GM21390 (cell line): ENCODE measurements around the gene FRS3.
"Not testable (repeated sequence)": the region's sequence is repeated elsewhere in the genome, so short reads cannot be mapped to it uniquely, and the experiment has no call there.

Experiments used
- ATAC-seq: cut with Tn5 transposase; IDR thresholded peaks from one replicate; pipeline ENCODE4 v1.9.1; 2021; ENCODE audit not compliant: unreplicated experiment

Gene FRS3

DNA sequence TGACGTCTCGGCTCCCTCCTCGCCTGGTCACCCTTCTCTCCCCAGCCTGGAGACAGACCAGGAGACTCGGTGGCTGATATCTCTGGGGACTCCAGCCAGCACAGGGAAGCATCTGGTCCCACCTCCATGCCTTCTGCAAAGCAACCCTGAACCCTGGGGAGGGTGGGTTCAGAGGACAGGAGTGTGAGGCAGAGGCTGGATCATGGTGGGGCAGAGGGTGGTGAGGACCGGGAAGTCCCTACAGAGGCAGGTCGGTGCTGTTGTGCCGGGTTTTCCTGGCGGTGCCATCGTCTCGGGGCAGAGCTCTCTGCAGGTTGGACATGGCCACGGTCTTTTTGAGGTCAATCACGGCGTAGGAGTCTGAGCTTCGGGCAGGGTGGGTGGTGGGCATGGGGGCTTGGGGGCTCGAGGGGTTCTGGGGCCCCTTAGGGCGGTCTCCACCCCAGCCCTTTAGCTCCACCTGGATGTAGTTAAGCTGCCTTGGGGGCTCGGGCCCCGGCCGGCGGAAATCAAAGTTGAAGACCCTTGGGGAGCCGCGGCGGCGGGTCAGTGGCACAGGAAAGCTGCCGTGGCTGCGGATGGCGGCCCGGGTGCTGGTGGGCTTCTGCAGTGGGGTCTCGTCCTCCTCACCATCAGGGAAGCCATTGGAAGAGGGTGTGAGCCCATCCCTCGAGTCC, 9.2 kb downstream of the FRS3 start:
- ATAC-seq, result no peak

- ATAC-seq, result no peak
These were observed 10.3 kb downstream of the FRS3 start for GRCh38 chr6:41769376-41769775.

- ATAC-seq, result no peak
These were observed 11.0 kb downstream of the FRS3 start for GRCh38 chr6:41768545-41769308.

DNA sequence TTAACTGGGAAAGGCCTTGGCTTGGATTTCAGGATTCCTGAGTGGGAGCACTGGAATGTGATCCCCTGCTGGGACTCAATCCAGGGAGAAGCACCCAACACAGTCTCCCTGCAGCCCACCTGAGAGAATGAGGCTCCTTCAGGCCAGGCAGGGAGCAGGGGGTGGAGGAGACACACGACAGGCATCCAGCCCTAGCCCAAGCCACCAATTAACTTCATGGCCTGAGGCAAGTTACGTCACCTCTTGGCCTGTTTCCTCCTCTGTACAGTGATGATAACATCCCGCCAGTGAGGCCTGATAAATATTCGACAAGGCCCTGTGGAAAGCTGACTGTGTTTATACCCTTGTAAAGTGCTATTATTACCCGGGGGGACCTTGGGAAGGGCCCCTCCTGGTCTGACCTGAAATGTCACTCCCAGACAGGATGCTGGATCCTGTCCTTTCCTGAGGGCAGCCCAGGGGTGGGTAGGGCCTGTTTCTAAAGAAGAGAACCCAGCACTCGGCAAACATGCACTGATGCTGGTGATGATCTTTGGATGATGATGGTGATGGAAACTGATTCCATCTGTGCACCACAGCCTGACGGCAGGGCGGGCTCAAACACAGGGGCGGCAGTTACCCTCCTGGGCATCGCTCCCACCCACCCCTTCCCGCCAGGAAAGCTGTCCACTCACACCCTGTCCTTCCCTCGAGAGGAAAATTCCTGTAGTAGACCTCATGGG, 12.4 kb downstream of the FRS3 start:
- no peak for ATAC-seq

DNA sequence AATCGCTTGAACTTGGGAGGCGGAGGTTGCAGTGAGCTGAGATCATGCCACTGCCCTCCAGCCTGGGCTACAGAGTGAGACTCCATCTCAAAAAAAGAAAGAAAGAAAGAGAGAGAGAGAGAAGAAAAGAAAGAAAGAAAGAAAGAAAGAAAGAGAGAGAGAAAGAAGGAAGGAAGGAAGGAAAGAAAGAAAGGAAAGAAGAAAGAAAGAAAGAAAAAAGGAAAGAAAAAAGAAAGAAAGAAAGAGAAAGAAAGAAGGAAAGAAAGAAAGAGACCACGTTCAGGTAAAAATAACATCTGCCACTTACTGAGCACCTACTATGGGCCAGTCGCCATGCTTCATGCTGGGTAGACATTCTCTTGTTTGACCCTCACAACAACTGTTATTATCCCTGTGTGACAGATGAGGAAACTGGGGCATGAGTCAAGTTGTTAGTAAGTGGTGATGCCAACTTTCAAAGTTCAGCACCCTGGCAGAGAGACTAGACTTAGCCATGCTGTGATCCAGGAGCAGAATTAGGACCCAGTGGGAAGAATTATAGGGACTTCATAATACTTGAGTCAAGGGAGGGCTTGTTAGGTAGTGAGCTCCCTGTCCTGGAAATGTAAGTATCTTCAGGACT, 13.5 kb downstream of the FRS3 start:
- not testable (repeated sequence) for ATAC-seq

DNA sequence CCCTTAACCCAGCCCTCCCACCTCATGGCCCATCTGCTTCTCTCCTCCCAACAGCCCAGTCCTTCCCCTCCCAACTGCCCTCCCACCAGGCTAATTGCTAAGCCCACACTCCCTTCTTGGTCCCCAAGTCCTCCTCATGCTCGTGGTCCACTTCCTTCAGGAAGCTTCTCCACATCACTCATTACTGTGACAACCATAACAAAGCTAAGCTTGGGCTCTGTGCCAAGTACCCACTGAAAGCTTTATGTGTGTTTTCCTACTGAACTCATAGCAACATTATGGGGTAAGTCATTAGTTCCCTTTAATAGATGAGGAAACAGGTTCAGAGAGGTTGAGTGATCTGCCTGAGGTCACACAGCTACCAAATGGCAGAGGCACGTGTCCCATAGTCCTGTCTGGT, 16.2 kb downstream of the FRS3 start:
- no peak for ATAC-seq

DNA sequence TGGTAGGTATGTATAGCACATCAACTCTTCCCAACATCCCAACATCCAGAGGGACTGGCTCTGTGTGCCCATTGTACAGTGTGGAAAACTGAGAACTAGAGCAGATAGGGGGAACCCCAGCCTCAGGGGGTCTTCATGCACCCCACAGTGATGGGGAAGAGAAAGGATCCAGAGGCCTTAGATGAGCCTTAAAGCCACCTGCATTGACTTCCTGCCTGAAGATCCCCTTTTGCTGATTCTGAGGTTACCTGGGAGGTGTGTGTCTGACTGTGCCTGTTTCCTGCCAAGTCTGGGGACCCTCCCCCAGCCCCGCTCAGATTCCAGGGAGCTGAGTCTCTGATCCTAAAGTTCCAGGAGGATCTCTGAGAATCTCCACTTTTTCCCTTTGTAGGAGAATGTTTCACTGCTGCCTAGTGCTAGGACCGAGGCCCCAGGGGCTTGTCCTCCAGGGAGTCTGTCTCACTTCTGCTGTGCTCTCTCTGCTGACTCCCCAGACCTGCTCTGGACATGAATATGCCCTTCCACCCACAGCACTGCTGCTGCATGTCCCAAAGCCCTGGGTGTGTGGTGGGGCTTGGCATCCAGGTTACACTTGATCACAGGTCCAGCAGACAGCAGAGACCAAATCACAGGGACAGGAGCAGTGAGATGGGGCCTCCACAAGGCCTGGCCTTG, 19.7 kb downstream of the FRS3 start:
- ATAC-seq, result no peak

GRCh38 chr6:41759106-41759904, 20.4 kb downstream of the FRS3 start:
- ATAC-seq, result no peak

DNA sequence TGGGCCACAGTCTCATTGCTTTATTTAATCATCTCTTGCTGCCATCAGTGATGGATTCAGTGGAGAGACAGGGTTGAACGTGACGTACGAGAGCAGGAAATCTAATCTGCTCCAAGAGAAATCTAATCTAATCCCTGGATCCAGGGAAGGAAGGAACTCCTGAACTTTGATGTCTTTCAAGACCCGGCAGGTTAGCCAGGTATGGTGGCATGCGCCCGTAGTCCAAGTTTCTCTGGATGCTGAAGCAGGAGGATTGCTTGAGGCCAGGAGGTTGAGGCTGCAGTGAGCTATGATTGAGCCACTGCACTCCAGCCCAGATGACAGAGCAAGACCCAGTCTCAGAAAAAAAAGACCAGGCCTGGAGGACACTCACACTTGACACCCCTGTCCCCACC, 21.1 kb downstream of the FRS3 start:
- no peak for ATAC-seq

GRCh38 chr6:41757931-41758640, 21.6 kb downstream of the FRS3 start:
- no peak for ATAC-seq

GRCh38 chr6:41757271-41757670, 22.4 kb downstream of the FRS3 start:
- no peak for ATAC-seq

- no peak for ATAC-seq
These were observed 23.3 kb downstream of the FRS3 start for GRCh38 chr6:41756354-41756753.

- ATAC-seq, result no peak
These were observed 23.8 kb downstream of the FRS3 start for GRCh38 chr6:41755895-41756294.

GRCh38 chr6:41750374-41750773, 29.3 kb downstream of the FRS3 start:
- no peak for ATAC-seq

DNA sequence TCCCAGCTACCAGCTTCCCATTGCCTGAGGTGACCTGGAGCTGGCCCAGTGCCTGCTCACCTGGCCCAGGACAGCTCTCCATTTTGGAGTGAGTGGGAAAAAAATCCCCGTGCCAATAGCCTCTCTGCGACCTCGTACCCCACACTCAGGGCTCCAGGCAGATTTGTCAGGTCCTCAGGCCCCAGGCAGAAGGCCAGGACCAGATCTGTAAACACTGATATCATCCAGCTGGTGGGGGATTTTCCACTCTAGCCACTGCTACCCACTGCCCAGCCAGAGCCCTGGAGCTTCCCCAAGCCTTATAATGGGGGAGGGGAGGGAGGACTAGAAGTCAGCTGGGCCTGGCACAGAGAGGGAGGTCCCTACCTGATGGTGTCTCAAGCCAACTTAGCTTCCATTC, 31.2 kb downstream of the FRS3 start:
- no peak for ATAC-seq

DNA sequence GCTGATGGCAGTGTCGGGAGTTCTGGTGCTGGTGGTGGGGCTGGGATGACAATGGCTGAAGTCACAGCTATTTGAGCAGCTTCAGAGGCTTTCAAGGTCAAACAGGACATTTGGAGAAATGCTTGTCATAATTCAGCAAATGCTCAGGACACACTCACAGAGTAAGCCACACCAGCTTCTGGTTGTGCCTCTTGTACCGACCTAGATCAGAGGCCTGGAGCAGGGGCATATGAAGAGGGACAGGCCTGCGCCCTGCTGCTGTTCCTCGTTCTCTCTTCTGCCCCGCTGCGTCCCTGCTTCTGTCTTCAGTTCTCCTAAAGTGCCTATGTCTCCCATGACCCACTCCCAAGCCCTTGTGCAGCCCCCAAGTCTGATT, 31.6 kb downstream of the FRS3 start:
- no peak for ATAC-seq

- no peak for ATAC-seq
These were observed 32.2 kb downstream of the FRS3 start, which contains the start of gene PGC for GRCh38 chr6:41747256-41748101. TSS of gene PGC (minus strand) at chr6:41747397. CDS start at chr6:41747334, 63 bp downstream.

DNA sequence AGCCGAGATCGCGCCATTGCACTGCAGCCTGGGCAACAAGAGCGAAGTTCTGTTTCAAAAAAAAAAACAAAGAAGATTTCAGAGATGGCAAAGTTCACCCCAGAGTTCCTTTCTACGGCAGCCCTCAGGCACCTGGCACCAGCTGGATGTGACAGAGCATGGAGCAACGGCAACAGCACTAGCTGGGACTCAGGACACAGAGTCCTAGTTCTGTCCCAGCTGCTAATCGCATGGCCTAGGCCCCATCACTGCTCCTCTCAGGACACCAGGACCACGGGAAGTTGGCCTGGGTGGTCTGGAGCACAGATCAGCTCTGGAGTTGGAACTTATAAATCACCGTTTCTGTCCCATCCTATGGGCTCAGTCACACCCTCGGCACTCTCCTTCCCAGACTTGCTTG, 33.6 kb downstream of the FRS3 start:
- ATAC-seq, result no peak
